Ramos (cell line): ENCODE measurements around the gene NPEPPS.

ENCODE experiments used
- in situ Hi-C: fragments of 300-500 bp; cut with MboI; formaldehyde crosslinking; loops from one replicate; pipeline ENCODE4 v1.14.3; 2022; ENCODE audit warnings: low sequenced_read_pairs; ENCODE audit not compliant: unreplicated experiment

The NPEPPS gene

DNA sequence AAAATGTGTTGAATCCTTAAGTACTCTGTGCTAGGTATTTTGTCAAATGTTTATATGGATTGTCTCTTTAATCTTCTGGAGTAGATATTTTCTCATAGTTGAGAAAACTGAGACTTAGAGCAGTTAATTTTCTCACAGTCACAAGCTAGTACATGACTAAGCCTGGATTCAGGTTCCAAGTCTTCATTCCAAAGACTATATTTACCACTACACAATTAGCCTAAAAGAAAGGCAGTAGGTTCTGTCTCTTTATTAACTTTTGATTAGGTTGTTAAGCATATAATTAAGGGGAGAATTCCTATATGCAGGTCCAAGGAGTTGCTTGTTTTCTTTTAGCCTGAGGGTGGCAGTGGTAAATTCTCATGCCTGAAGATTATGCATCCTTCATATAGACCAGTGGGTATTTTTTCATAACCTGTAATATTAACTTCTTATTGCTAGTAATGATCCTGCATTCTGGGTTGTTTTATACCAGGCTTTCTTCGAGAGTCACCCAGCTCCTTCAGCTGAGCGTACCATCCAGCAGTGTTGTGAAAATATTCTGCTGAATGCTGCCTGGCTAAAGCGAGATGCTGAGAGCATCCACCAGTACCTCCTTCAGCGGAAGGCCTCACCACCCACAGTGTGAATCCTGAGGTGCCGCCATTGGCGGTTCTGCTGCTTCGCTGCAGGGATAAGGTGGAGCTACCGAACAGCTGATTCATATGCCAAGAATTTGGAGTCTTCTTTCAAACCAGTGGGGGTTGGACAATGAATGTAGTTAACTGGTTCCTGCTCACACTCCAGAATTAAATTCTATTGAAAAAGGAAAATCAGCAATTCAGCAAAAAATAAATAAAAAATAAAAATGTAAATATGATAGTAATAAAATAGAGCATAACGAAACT lies 90.6 kb downstream of the NPEPPS start:
- in situ Hi-C loops = no loop called here

DNA sequence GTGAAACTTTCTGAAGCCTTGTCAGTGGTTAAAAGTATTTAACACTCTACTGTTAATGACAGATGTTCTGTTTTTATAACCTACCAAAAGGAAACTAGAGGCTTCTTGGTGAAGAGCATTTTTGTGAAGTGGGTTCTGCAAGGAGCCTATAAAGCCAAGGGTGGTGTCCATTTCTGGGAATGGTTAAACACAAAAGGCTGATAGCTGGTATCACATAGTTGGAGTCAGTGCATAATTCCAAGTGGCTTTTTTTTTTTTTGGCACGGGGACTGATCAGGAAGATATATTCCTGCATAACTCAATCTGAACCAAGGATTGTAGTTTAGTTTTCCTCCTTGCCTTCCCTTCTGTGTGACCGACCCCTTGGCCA lies 91.3 kb downstream of the NPEPPS start:
- in situ Hi-C loops = no loop called here

DNA sequence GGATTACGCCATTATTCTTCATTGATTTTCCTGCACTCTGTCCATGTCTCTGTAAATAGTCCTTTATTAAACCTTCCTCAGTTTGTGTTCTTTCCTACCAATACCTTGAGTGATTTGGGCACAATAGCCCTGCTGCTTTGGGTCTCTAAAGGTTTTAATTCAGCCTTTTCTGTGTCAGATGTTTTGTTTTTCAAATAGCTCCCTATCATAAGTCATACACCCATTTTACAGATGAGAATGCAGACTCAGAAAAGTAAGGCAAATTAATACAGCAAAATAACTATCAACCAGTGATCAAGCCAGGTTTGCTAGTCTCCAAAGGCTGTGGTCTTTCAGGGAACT lies 93.8 kb downstream of the NPEPPS start:
- in situ Hi-C loops = no loop called here

DNA sequence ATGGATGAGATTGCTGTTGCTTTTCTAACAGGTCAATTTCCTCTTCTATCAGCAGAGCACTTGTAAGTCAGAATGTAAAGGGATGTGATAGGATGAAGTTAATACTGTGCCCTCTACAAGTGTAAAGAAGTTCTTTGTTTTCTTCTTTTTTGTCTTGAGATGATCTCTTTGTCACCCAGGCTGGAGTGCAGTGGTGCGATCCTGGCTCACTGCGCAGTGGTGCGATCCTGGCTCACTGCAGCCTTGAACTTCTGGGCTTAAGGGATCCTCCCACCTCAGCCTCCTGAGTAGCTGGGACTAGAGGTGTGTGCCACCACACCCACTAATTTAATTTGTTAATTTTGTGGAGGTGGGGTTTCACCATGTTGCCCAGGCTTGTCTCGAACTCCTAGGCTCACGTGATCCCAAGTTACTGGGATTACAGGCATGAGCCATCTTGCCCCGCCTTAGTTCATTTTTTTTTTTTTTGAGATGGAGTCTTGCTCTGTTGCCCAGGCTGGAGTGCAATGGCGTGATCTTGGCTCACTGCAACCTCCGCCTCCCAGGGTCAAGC lies 97.2 kb downstream of the NPEPPS start:
- in situ Hi-C loops = no loop called here

DNA sequence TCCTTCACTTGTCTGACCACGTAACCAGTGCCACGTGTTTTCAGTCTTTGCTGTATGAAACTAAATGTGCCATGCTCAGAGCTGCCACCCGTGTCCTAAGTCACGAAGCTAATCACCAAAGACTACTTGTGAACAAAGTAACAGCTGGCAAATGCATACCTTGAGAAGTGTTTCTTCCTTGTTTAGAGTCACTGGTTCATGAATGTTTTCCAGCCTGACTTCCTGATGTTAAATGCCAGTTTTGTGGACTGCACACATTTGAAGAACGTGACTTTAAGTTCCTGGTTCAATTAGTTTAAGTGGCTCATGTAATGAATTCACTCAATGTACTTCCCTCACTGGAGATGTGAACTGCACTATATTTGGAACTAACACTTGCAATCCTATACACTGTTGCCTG lies 98.9 kb downstream of the NPEPPS start:
- in situ Hi-C loops = no loop called here

DNA sequence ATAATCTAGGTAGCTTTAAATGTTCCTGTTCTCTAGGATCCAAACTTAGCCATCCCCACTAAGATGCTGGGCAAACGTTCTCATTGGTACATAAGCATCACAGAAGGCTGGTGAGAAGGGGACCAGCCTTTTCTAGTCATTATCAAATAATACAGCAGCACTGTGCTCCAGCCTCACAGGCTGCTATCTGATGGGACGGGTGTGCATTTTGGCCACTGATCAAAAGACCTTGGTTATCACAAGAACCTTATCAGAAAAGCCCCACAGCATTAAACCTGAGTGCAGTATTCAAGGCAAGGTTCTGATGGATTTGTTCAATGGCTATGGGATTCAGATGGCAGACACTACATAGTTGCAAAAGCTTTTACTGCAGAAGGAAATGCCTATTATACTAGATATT lies 99.7 kb downstream of the NPEPPS start:
- in situ Hi-C loops = no loop called here

DNA sequence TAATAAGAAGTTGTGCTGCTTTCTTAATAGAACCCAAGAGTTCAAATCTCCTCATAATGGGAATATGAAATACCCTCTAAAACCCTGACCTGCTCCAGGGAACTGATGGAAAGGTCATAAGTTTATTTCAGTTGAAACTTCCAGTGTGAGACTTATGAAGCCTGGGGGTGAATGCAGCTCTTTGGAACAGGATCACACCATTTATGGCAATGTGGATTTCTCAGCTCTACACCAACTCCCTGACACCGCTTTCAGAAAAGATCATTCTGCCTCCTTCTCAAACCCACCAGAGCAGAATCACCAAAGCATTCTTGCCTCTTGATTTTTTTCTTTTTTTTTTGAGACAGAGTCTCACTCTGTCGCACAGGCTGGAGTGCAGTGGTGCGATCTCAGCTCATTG lies 102.1 kb downstream of the NPEPPS start:
- in situ Hi-C loops = no loop called here

DNA sequence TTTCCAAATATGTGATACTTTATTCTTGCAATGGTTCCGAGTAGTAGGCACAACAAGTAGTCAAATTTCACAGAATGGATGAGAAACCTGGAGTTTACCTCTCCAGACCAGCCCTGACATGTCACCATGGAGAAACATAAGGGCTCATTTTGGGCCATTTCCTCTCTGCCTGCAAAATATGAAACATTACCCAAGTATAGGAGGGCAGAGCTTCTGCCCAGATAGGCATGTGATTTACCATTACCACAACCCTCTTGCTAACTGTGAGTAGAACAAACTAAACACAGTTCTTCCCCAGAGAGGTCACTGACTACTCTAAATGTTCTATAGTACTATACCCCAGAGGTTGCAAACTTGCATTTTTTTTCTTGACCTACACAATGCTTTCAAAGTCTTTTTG lies 103.1 kb downstream of the NPEPPS start:
- in situ Hi-C loops = no loop called here

DNA sequence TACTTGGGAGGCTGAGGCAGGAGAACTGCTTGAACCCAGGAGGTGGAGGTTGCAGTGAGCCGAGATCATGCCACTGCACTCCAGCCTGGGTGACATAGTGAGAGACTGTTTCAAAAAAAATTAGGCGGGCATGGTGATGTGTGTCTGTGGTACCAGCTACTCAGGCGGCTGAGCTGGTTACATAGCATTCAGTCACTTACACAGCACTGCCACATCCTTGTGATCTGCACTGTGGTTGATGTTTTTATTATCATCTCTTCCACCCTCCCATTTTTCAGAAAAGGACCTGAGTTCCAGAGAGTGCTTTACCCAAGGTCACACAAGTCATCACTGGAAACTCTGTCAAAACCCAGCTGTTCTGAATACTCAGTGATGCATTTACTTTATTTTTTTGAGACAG lies 104.0 kb downstream of the NPEPPS start:
- in situ Hi-C loops = no loop called here

DNA sequence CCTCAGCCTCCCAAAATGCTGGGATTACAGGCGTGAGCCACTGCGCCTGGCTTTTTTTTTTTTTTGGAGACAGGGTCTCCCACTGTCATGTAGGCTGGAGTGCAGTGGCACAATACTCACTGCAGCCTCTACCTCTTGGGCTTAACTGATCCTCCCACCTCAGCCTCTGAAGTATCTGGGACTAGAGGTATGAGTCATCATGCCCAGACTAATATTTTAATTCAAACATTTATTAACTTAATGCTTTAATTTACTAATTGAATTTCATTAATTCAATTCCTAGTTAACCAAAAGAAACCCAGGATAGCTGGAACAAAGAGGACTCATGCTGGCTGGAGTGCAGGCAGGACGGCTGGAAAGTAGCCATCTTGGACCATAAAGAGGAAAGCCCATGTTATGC lies 104.8 kb downstream of the NPEPPS start:
- in situ Hi-C loops = no loop called here

DNA sequence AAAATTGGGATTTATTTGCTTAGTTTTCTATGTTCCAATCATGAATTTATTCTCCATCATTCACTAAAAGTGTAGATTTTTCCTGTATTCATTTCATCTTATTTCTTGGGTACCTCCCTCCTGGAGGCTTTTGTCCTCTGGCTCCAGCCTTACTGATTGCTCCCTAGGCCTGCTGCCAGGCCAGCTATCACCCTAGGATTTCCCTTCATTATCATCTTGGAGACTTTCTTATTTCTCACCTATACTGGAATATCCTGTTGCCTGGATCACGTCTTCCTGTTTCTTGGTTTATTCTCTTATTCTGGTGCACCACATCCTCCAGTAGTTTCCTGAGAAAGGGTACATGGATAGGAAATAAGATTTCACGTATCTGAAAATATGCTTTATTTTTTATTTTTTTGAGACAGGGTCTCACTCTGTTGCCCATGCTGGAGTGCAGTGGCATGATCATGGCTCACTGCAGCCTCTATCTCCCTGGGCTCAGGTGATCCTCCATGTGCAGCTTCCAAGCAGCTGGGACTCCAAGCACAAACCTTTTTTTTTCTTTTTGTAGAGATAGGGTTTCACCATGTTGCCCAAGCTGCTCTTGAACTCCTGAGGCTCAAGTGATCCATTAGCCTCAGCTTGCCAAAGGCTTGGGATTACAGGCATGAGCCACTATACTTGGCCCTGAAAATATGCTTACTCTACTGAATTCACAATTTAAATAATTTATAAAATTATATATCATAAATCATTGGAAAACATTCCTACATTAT lies 105.5 kb downstream of the NPEPPS start:
- in situ Hi-C loops = no loop called here

DNA sequence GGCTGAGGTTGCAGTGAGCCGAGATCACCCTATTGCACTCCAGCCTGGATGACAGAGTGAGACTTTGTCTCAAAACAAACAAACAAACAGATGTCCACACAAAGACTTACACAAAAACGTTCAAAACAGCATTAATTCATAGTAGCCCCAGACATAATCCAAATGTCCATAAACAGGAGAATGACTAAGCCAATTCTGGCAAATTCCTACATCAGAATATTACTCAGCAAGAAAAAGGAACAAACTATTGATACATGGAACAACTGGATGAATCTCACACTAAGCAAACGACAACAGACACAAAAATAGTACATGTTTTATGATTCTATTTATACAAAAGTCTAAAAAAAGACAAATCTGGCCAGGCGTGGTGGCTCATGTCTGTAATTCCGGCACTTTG lies 108.0 kb downstream of the NPEPPS start:
- in situ Hi-C loops = no loop called here

DNA sequence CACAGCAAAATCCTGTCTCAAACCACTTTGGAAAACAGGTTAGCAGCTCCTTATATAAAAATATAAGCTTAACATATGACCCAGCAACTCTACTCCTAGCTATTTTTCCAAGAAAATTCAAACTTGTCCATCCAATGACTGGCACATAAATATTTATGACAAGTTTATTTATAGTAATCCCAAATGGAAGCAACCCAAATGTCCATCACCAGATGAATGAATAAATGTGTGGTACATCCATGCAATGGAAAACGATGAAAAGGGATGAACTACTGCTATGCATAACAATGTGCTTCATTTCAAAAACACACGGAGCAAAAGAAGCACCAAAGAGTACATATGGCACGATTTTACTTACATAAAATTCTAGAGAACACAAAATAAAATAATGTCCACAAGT lies 109.2 kb downstream of the NPEPPS start:
- in situ Hi-C loops = no loop called here

DNA sequence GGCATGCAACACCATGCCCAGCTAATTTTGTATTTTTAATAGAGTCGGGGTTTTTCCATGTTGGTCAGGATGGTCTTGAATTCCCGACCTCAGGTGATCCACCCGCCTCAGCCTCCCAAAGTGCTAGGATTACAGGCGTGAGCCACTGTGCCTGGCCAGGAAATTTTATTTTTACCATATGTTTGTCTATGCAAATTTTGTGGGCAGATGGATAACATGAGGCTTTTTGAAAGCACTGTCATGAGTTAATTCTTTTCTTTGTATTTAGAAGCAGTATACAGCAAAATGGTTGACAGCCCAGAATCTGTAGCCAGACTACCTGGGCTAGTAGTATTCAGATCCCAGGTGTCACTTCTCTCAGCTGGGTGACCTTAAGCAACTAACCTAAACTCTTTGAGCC lies 110.3 kb downstream of the NPEPPS start:
- in situ Hi-C loops = no loop called here

DNA sequence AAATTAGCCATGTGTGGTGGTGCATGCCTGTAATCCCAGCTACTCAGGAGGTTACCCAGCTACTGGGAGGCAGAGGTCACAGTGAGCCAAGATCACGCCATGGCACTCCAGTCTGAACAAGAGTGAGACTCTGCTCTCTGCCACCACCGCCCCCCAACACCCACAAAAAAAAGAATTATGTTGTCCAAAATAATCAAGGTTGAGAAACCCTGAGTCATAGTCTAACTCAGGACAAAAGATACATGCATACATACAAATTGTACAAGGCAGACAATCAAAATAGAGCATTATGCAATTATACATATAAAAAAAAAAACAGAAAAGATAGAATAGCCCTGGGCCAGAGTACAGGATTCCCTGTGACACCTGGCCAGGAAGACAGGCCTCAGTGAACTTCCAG lies 112.2 kb downstream of the NPEPPS start:
- in situ Hi-C loops = no loop called here

DNA sequence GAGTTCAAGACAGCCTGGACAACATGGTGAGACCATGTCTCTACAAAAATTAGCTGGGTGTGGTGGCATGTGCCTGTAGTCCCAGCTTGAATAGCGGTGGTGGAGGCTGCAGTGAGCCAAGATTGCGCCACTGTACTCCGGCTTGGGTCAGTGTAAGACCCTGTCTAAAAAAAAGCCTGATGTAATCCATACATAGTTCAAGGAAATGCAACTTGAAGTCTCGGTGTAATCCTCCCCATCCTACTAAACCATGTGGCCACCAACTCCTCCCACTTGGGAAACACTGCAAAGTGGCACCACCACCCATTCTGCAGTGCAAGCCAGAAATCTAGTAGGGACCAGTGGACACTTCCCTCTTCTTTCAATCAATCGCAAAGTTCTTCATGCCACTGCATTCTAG lies 113.4 kb downstream of the NPEPPS start:
- in situ Hi-C loops = no loop called here

DNA sequence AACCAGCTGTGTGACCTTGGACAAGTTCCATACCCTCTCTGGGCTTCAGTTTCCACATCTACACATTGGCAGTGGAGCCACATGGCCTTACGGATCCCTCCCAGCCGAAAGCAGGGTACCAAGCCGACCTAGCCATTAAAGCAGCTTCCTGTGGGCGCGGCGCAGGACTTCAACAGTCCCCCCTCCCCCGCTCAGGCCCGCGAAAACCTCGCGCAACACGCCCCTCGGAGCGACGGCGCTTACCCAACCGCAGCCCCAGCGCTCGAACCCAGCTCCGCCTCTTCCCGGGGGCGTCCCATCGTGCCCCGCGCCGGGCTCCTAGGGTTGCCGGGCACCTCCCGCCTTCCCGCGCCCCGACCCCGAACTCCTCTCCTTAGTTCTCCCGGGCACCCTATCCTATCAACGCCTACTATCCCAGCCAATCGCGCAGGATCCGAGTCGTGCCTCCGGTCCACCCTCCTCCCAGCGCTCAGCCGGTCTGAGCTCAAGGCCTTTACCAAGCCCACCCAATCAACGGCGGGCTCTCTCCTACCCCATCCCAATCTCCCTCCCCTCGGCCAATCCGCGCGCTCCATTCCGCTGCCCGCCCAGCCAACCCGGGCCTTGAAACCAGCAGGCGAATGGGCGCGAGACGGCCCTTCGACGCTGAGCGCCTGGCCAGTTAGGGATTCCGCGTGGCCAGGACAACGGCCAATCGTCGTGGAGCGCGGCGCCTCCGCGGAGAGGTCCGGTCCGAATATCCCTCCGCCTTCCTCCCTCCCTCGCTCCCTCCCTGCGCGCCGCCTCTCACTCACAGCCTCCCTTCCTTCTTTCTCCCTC lies 118.5 kb downstream of the NPEPPS start, which contains the start of gene KPNB1:
TSS of gene KPNB1 (plus strand) at position 767 of the 819 bp plus-strand sequence. CDS start 326 bp downstream, outside the sequence.
- in situ Hi-C loops = no loop called here

DNA sequence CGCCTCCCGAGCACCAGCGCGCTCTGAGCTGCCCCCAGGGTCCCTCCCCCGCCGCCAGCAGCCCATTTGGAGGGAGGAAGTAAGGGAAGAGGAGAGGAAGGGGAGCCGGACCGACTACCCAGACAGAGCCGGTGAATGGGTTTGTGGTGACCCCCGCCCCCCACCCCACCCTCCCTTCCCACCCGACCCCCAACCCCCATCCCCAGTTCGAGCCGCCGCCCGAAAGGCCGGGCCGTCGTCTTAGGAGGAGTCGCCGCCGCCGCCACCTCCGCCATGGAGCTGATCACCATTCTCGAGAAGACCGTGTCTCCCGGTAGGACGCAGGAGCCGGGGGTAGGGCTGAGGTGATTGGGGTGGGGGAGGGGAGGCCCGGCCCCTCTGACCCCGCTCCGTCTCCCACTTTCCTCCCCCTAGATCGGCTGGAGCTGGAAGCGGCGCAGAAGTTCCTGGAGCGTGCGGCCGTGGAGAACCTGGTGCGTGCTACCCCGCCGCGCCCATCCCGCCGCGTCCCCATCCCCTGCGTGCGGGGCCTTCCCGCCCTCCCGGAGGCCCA lies 119.1 kb downstream of the NPEPPS start:
- in situ Hi-C loops = no loop called here

DNA sequence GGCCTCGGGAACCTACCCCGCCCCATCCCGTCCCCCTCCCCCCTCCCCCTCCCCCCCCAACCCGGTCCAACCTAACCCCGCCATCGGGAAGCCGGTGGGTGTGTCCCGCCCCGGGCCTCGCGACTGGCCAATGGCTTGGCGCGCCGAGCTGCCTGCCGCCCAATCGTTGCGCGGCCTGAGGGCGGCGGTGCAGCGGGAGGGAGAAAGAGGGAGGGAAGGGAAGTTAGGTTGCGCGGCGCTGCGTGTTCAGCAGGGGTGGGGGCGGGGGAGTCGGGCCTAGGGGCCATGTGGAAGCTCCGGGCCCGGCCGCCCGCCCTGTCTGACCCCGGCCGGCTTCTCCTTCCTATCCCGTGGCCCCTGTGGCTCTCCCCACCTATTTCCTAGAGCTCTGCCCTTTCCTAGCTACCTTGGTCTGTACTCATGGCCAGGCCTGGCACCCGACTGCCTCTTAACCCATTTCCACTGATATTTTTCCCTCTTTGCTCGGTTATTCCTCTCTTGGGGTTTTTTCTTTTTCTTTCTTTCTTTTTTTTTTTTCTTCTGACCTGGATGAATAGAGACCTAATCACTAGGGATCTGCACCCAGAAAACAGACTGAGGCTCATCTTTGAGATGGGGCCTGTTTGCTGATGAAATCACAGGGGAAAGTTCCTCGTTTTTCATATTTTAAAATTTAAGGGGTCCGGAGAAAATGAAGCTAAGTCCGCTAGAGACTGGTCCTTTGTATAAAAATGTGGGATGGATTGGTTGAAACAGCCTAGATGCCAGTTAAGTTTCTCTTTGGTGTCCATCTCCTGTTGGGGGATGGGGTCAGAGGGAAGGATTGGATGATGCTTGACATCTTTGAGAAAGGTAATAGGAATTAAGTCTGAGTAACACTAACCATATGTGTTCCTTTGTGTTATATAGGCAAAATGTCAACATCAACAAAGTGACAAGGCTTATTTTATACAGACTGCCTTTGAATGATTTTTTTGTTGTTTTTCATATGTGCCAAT lies 119.9 kb downstream of the NPEPPS start:
- in situ Hi-C loops = no loop called here
